ENCODE data around the gene ANKS3. TPM values are rescaled to one million over a fixed set of nuclear protein-coding genes. Genes with fewer than 3 reads are reported as not detected.
A peak's percentile ranks its signal among the peaks of the same experiment; 100 is the strongest.

The ANKS3 gene
- total and polyA plus RNA-seq, 2 of the 8 experiments (the other 6 are each of a cell fraction or from before 2014, with no cell fraction given) = 15.5 to 23.9 TPM

DNA sequence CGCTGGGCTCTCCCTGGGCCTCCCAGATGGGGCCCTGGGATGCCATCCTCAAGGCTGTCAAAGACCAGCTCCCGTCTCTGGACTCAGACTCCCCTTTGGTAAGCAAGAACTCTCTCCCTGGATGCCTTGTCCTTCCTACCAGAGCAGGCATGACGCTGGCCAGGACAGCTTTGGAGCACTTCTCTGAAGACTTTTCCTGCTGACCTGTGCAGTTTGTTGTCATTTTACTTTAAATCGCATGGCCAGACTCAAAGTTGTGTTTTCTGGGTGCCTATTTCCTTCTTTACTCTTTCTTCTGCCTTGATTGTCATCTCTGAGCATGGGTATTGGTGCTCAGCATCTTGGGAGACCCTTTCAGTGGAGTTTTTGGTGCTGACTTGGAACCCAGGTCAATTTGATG lies 2.5 kb upstream of the ANKS3 start:
- Histone ChIP-seq H2BK15ac (ENCODE audit: low read length) (no peak overlapping the region), H4K5ac (ENCODE audit: insufficient read length, low read depth, low read length) (no peak overlapping the region), H2AFZ (ENCODE audit: low read length) (no peak overlapping the region), H3K9me3 (ENCODE audit: insufficient read depth in 2 of 2, low read depth in 1 of 2, low read length in 1 of 2) (no peaks in the 10 kb centered on the region), H2BK5ac (ENCODE audit: low read depth, low read length) (no peak overlapping the region), H3K23ac (ENCODE audit: insufficient read length) (no peak overlapping the region), H2BK20ac (ENCODE audit: low read length) (no peak overlapping the region), H3K27ac (ENCODE audit: low read depth, low read length) (no peak overlapping the region), H4K8ac (ENCODE audit: extremely low read depth, insufficient read depth, low read length) (peak overlapping the region; percentile 43; the same call in 1 of the 2 replicates), H3K36me3 (ENCODE audit: control insufficient read depth in 2 of 4, insufficient read depth in 4 of 4, low read length in 3 of 4) (no peaks in the 10 kb centered on the region), H2AK5ac (ENCODE audit: low read depth, low read length) (no peak overlapping the region), H3K56ac (replicated peaks; ENCODE audit: insufficient read length, low read depth, low read length) (no peak overlapping the region), H3K14ac (ENCODE audit: insufficient read length) (no peak overlapping the region), H3K4me3 (ENCODE audit: extremely low read depth in 1 of 4, insufficient read depth in 2 of 4, low read depth in 3 of 4, low read length in 4 of 4) (no peak overlapping the region), H4K20me1 (replicated peaks in 1 of 2; ENCODE audit: control insufficient read depth in 1 of 2, insufficient read depth in 2 of 2, low read length in 2 of 2) (peaks cover 0 to 2% of the 10 kb centered on the region in 2 experiments), H3K4me1 (replicated peaks in 1 of 4; ENCODE audit: control insufficient read depth in 3 of 4, insufficient read depth in 4 of 4, low read length in 3 of 4) (peaks cover 0 to 4% (median 0%) of the 10 kb centered on the region in 4 experiments; a peak in 2 of 7 replicates), H3K79me1 (ENCODE audit: low read depth, low read length) (peaks cover 5% of the 10 kb centered on the region; the same call in 1 of the 2 replicates), H3K79me2 (ENCODE audit: control insufficient read depth in 1 of 2, insufficient read depth in 2 of 2, low read length in 2 of 2) (peaks cover 4 to 19% of the 10 kb centered on the region in 2 experiments; a peak in 3 of 4 replicates), H3K4ac (replicated peaks; ENCODE audit: insufficient read length, low read depth, low read length) (no peak overlapping the region), H3K18ac (ENCODE audit: extremely low read depth, low read length) (no peak overlapping the region), H2BK120ac (replicated peaks; ENCODE audit: low read depth, low read length) (no peak overlapping the region), H2BK12ac (ENCODE audit: low read depth, low read length) (no peak overlapping the region), H3K23me2 (ENCODE audit: low read depth, low read length) (peaks cover 10% of the 10 kb centered on the region; the same call in 1 of the 2 replicates), H3K27me3 (replicated peaks in 1 of 4; ENCODE audit: control insufficient read depth in 3 of 4, extremely low read depth in 1 of 4, insufficient read depth in 3 of 4, low read length in 3 of 4) (peaks cover 0 to 4% (median under 1%) of the 10 kb centered on the region in 4 experiments; a peak in 2 of 7 replicates), H3K4me2 (ENCODE audit: insufficient read depth in 1 of 2, low read depth in 2 of 2, low read length in 2 of 2) (no peak overlapping the region), H3K9ac (replicated peaks in 1 of 4; ENCODE audit: extremely low read depth in 1 of 4, low read depth in 3 of 4, low read length in 3 of 4) (no peak overlapping the region), H4K91ac (replicated peaks; ENCODE audit: insufficient read length, low read length) (no peak overlapping the region)
- CTCF ChIA-PET (ENCODE audit: partially characterized antibody) = interaction anchor here (1.0 to 1.3 kb wide), 3 partner anchors 10 to 206 kb away, joined by 3 to 5 read pairs (median 3); no protein-coding TSS in a partner anchor
- POLR2A ChIA-PET (ENCODE audit: partially characterized antibody) = interaction anchor here (1.0 to 5.0 kb wide), 5 partner anchors 8 to 122 kb away, joined by 3 to 30 read pairs (median 5); partner anchors contain the start of gene UBALD1
- no peak for TF ChIP-seq SIRT6 (IDR thresholded peaks at IDR 0.05; ENCODE audit: low read length)
- TF ChIP-seq CBX8 (IDR thresholded peaks at IDR 0.05; ENCODE audit: borderline replicate concordance, low read depth, low read length) = no peak
- DNase-seq (ENCODE audit: low read depth in 1 of 2, low spot score in 2 of 2) (no peak), FAIRE-seq (no peak)
- WGBS, 2 experiments (ENCODE audit: extremely low coverage in 1 of 2, insufficient coverage in 1 of 2, insufficient read length in 1 of 2, insufficient replicate concordance in 2 of 2, low coverage in 1 of 2, low lambda C conversion rate in 2 of 2, missing lambda C conversion rate in 1 of 2) = 82% methylated on average over 4 of the region's 4 CpGs; no CpG with 5 or more reads in 1 of the 2 experiments

Measured in H1 (cell line).